Measurements from ENCODE around the gene MTRF1. TPM values are rescaled to one million over a fixed set of nuclear protein-coding genes. Genes with fewer than 3 reads are reported as not detected.

MTRF1 gene
- total and polyA plus RNA-seq, 9 of the 15 experiments (the other 6 are each of a cell fraction or from before 2014, with no cell fraction given): 12.5 to 33.7 (median 20.1) TPM

- TF ChIP-seq ZBTB40 (IDR thresholded peaks at IDR 0.05) (no peak), ZBTB40 (CRISPR knock-in tag; IDR thresholded peaks at IDR 0.05) (no peak), POLR2G (IDR thresholded peaks at IDR 0.05; ENCODE audit: low read depth, low read length) (no peak), SAP30 (IDR thresholded peaks at IDR 0.05; ENCODE audit: borderline replicate concordance, insufficient read depth, low read depth, low read length, poor library complexity, severe bottlenecking) (no peak), TEAD2 (tag; IDR thresholded peaks at IDR 0.05) (no peak), ZNF431 (CRISPR knock-in tag; IDR thresholded peaks at IDR 0.05) (no peak), MCM2 (IDR thresholded peaks at IDR 0.05; ENCODE audit: low read depth) (no peak), ZC3H8 (IDR thresholded peaks at IDR 0.05) (no peak), CXXC5 (CRISPR knock-in tag; IDR thresholded peaks at IDR 0.05) (no peak), RFX5 (IDR thresholded peaks at IDR 0.05; ENCODE audit: low read depth, low read length) (no peak), MEF2A (IDR thresholded peaks at IDR 0.05; ENCODE audit: control insufficient read depth, low read depth, low read length) (no peak), C11orf30 (IDR thresholded peaks at IDR 0.05; ENCODE audit: low read depth) (0 out of 2 replicates have a peak, but pooled peaks have one; percentile 17), CBX3 (IDR thresholded peaks at IDR 0.05; ENCODE audit: borderline replicate concordance in 1 of 2, low read length in 2 of 2) (no peak), DPF2 (IDR thresholded peaks at IDR 0.05) (no peak), RBM25 (IDR thresholded peaks at IDR 0.05; ENCODE audit: low read depth, low read length, severe bottlenecking) (no peak)
- TF ChIP-seq, protein P1, sequence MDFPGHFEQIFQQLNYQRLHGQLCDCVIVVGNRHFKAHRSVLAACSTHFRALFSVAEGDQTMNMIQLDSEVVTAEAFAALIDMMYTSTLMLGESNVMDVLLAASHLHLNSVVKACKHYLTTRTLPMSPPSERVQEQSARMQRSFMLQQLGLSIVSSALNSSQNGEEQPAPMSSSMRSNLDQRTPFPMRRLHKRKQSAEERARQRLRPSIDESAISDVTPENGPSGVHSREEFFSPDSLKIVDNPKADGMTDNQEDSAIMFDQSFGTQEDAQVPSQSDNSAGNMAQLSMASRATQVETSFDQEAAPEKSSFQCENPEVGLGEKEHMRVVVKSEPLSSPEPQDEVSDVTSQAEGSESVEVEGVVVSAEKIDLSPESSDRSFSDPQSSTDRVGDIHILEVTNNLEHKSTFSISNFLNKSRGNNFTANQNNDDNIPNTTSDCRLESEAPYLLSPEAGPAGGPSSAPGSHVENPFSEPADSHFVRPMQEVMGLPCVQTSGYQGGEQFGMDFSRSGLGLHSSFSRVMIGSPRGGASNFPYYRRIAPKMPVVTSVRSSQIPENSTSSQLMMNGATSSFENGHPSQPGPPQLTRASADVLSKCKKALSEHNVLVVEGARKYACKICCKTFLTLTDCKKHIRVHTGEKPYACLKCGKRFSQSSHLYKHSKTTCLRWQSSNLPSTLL (IDR thresholded peaks at IDR 0.05): no peak
- TF ChIP-seq, protein P2, sequence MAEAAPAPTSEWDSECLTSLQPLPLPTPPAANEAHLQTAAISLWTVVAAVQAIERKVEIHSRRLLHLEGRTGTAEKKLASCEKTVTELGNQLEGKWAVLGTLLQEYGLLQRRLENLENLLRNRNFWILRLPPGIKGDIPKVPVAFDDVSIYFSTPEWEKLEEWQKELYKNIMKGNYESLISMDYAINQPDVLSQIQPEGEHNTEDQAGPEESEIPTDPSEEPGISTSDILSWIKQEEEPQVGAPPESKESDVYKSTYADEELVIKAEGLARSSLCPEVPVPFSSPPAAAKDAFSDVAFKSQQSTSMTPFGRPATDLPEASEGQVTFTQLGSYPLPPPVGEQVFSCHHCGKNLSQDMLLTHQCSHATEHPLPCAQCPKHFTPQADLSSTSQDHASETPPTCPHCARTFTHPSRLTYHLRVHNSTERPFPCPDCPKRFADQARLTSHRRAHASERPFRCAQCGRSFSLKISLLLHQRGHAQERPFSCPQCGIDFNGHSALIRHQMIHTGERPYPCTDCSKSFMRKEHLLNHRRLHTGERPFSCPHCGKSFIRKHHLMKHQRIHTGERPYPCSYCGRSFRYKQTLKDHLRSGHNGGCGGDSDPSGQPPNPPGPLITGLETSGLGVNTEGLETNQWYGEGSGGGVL (CRISPR knock-in tag; IDR thresholded peaks at IDR 0.05): no peak
Measured at GRCh38 chr13:41206467-41206866, 56.9 kb downstream of the MTRF1 start (continued).
